Left lung (tissue), 10 donors: Measurements from ENCODE around the gene SLC18A2. TPM values are rescaled to one million over a fixed set of nuclear protein-coding genes. Genes with fewer than 3 reads are reported as not detected.
A peak's percentile ranks its signal among the peaks of the same experiment; 100 is the strongest.

ENCODE experiments used
- ATAC-seq: fragments of 200-7000 bp; cut with Tn5 transposase; one replicate; pipeline ENCODE4 v1.9.1; 2020; ENCODE audit warnings: moderate library complexity
- DNase-seq, 4 donors: peaks; one replicate each; pipeline ENCODE4 v3.0.0-alpha.2; 2013 to 2020
- H3K27ac ChIP-seq, 2 donors: fragments of 200-600 bp; sonication (generic) in 1 of 2; one replicate each; pipeline versions ENCODE4 v1.5.0 to v1.8.0; 2020 to 2021
- H3K27me3 ChIP-seq, 2 donors: fragments of 200-600 bp; sonication (generic) in 1 of 2; one replicate each; pipeline versions ENCODE4 v1.5.0 to v1.8.0; 2020 to 2021
- H3K36me3 ChIP-seq, 2 donors: fragments of 200-600 bp; sonication (generic) in 1 of 2; one replicate each; pipeline versions ENCODE4 v1.5.0 to v1.8.0; 2020 to 2021
- H3K4me1 ChIP-seq, 2 donors: fragments of 200-600 bp; one replicate each; pipeline ENCODE4 v1.8.0; 2021
- H3K4me3 ChIP-seq, 2 donors: fragments of 200-600 bp; sonication (generic) in 1 of 2; one replicate each; pipeline versions ENCODE4 v1.5.0 to v1.8.0; 2020 to 2021; ENCODE audit warnings: mild to moderate bottlenecking in 1 of 2
- H3K9me3 ChIP-seq, 2 donors: fragments of 200-600 bp; sonication (generic) in 1 of 2; one replicate each; pipeline versions ENCODE4 v1.5.0 to v1.8.0; 2020 to 2021
- intact Hi-C, 2 donors: fragments of 100-400 bp; cut with DNase I; formaldehyde crosslinking; loops; one replicate each; pipeline versions ENCODE4 v1.11.2 to v1.14.2; 2022
- polyA plus RNA-seq, 6 donors: library from polyadenylated mRNA; unstranded; fragments of 120-200 nt; gene quantifications; one replicate each; pipeline ENCODE4 v1.2.1, GENCODE V29; 2013; ENCODE audit not compliant: insufficient read length in 6 of 6
- total RNA-seq, 2 donors: library from RNA; stranded (reverse); fragmentation: NEBNext Ultra II Directional; extraction: Animal tissue kit (Norgen Biotek cat#: 25700); gene quantifications; one replicate each; pipeline ENCODE4 v1.2.1, GENCODE V29; 2021
- TF ChIP-seq, protein P1 (sequence below), 2 donors: fragments of 200-600 bp; sonication (generic) in 1 of 2; IDR thresholded peaks; one replicate each; pipeline versions ENCODE4 v1.5.0 to v1.8.0; 2021; ENCODE audit warnings: antibody characterized with exemption in 2 of 2
- donor health status: DM: no; HTN: yes; CAD: no.
- donor health status: DM: no; HTN: no; CAD: no.

The SLC18A2 gene
- total and polyA plus RNA-seq, 8 donors: 0.18 to 1.9 (median 0.24) TPM

DNA sequence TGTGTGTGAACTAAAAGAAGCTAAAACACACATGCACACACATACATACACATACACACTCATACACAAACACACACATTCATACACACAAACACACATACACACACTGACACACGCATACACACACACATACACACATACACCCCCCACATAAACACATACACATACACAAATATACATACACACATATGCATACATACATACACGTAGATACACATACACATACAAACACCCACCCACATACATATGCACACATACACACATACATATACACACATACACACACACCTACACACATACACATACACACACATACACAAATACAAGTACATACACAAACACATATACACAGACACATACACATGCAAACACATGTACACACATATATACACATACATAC lies 28.0 kb downstream of the SLC18A2 start:
- Histone ChIP-seq H3K4me1 (no peaks in the 10 kb centered on the region), H3K27ac (no peak overlapping the region), H3K4me3 (no peak overlapping the region), H3K9me3 (no peaks in the 10 kb centered on the region), H3K27me3 (peaks cover 0 to 3% of the 10 kb centered on the region in 2 donors), H3K36me3 (no peaks in the 10 kb centered on the region)
- DNase-seq (no peak), ATAC-seq (no peak)
- intact Hi-C loops: no loop called here
- TF ChIP-seq, protein P1, sequence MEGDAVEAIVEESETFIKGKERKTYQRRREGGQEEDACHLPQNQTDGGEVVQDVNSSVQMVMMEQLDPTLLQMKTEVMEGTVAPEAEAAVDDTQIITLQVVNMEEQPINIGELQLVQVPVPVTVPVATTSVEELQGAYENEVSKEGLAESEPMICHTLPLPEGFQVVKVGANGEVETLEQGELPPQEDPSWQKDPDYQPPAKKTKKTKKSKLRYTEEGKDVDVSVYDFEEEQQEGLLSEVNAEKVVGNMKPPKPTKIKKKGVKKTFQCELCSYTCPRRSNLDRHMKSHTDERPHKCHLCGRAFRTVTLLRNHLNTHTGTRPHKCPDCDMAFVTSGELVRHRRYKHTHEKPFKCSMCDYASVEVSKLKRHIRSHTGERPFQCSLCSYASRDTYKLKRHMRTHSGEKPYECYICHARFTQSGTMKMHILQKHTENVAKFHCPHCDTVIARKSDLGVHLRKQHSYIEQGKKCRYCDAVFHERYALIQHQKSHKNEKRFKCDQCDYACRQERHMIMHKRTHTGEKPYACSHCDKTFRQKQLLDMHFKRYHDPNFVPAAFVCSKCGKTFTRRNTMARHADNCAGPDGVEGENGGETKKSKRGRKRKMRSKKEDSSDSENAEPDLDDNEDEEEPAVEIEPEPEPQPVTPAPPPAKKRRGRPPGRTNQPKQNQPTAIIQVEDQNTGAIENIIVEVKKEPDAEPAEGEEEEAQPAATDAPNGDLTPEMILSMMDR (IDR thresholded peaks at IDR 0.05): no peak

DNA sequence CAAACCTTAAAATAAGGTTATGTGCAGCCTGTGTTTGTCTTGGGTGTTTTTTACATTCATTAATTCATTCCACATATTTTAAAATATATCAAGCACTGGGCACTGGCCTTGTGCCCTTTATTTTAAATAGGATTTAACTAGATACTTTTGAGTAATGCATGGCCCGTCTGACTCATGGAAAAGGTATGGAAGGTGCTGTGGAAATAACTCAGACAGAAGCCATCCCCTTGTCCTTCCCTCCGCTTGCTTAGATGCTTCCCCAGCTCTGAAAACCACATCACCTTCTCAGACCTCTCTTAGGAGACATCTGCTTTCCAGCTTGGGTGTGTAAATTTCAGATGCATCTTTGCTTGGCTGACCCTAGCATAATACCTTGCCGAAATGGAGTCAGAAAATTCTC lies 30.5 kb downstream of the SLC18A2 start:
- Histone ChIP-seq H3K27ac (no peak overlapping the region), H3K4me1 (no peaks in the 10 kb centered on the region), H3K9me3 (no peaks in the 10 kb centered on the region), H3K27me3 (no peaks in the 10 kb centered on the region), H3K4me3 (no peak overlapping the region), H3K36me3 (no peaks in the 10 kb centered on the region)
- intact Hi-C loops: no loop called here
- TF ChIP-seq, protein P1 (IDR thresholded peaks at IDR 0.05): no peak
- DNase-seq (no peak), ATAC-seq (no peak)

DNA sequence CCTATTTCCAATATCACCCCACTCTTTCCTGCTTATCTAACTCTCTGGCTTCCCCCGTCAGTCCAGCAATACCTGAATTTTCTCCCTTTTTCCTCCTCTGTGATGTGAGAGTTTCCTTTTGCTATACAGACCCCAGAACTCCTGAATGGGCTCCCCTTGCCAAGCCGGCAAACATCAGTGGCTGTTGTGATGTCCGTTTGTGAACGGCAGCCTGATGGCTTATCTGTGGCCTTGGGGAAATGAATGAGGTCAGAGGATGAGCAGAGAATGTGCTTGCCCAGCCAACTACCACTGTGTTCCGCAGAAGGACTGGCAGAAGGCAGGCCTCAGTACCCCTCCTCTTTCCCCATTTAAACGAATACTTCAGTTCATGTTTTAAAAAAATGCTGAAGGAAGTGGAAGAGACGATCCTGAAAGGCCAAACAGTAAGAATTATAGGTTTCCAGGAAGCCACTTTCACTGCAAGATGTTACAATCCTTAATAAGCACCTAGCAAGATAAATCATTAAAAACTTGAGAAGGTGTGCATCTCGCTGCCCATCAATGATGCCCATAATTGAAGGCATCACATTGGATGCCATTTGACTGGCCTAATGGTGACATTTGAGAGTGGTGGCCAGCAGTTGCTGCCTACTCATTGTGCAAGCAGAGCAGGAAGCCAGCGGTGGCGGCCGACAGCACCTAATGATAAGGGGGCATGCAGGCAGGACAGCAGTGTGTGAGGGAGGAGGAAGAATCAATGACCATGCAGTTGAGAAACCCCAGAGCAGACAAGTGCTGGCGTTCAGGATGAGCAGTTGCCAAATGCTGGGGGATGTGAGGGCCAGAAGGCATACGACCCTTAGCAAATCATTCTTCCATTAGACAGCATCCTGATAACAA lies 31.5 kb downstream of the SLC18A2 start:
- TF ChIP-seq, protein P1 (IDR thresholded peaks at IDR 0.05): no peak
- Histone ChIP-seq H3K27me3 (no peaks in the 10 kb centered on the region), H3K36me3 (no peaks in the 10 kb centered on the region), H3K4me3 (no peak overlapping the region), H3K4me1 (no peaks in the 10 kb centered on the region), H3K9me3 (no peaks in the 10 kb centered on the region), H3K27ac (no peak overlapping the region)
- ATAC-seq: no peak
- peak in 1 of 4 donors; percentile 80 for DNase-seq
- intact Hi-C loops: no loop called here

DNA sequence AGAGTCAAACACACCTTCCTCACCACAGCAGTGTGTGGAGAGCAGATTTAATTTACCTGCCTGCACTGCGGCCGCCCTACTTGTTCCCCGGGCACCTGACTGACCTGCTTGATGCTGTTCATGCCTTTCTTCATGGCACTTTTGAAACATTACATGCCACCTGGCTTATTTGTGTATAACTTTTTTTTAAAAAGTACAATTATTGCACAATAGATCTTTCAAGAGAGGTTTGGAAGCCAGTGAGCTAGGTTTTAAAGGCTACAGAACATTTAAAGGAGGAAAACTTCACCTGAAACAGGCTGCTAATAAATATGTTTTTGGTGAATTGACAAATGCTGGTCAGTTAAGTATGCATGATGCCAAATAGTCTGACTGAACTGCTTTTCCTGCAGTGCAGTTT lies 33.1 kb downstream of the SLC18A2 start:
- Histone ChIP-seq H3K27me3 (no peaks in the 10 kb centered on the region), H3K4me1 (no peaks in the 10 kb centered on the region), H3K9me3 (no peaks in the 10 kb centered on the region), H3K4me3 (no peak overlapping the region), H3K36me3 (no peaks in the 10 kb centered on the region), H3K27ac (no peak overlapping the region)
- TF ChIP-seq, protein P1 (IDR thresholded peaks at IDR 0.05): no peak
- no peak for DNase-seq
- ATAC-seq: no peak
- intact Hi-C loops: no loop called here

DNA sequence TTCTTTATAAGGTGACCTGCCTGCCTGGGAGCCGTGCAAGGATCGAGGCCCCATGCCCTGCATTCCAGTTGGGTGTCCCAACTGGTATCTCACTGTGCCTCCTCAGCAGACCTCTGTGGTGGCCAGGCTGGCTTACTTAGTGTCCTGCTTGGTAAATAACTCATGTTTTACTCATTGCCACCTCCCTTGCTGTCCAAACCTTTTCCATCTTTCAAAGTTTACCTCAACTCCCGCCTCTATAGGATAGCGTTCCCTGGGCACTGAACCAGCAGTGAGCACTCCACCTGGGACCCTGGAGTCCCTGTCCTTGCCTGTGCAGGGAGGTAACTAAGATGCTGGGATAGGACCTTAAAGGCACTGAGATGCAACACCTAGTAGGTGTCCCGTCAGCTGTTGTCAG lies 33.6 kb downstream of the SLC18A2 start:
- Histone ChIP-seq H3K27ac (no peak overlapping the region), H3K9me3 (no peaks in the 10 kb centered on the region), H3K4me3 (no peak overlapping the region), H3K27me3 (no peaks in the 10 kb centered on the region), H3K4me1 (no peaks in the 10 kb centered on the region), H3K36me3 (no peaks in the 10 kb centered on the region)
- ATAC-seq (no peak), DNase-seq (no peak)
- intact Hi-C loops: no loop called here
- TF ChIP-seq, protein P1 (IDR thresholded peaks at IDR 0.05): no peak
